Measurements from ENCODE around the gene GPC6.

GRCh38 chr13:93673885-93674284 lies 447.3 kb downstream of the GPC6 start:
- TF ChIP-seq CTCF (IDR thresholded peaks at IDR 0.05; ENCODE audit: insufficient read depth, low read length) (no peak), REST (IDR thresholded peaks at IDR 0.05; ENCODE audit: insufficient replicate concordance, low read depth) (no peak), POLR2AphosphoS5 (IDR thresholded peaks at IDR 0.05; ENCODE audit: low read depth) (no peak), GABPA (IDR thresholded peaks at IDR 0.05; ENCODE audit: low read depth) (no peak)

Measured in HL-60 (cell line).